ENCODE data around the gene WDTC1.
A peak's percentile ranks its signal among the peaks of the same experiment; 100 is the strongest.
"Not testable (repeated sequence)": the region's sequence is repeated elsewhere in the genome, so short reads cannot be mapped to it uniquely, and the experiment has no call there.

WDTC1 gene, protein sequence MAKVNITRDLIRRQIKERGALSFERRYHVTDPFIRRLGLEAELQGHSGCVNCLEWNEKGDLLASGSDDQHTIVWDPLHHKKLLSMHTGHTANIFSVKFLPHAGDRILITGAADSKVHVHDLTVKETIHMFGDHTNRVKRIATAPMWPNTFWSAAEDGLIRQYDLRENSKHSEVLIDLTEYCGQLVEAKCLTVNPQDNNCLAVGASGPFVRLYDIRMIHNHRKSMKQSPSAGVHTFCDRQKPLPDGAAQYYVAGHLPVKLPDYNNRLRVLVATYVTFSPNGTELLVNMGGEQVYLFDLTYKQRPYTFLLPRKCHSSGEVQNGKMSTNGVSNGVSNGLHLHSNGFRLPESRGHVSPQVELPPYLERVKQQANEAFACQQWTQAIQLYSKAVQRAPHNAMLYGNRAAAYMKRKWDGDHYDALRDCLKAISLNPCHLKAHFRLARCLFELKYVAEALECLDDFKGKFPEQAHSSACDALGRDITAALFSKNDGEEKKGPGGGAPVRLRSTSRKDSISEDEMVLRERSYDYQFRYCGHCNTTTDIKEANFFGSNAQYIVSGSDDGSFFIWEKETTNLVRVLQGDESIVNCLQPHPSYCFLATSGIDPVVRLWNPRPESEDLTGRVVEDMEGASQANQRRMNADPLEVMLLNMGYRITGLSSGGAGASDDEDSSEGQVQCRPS

DNA sequence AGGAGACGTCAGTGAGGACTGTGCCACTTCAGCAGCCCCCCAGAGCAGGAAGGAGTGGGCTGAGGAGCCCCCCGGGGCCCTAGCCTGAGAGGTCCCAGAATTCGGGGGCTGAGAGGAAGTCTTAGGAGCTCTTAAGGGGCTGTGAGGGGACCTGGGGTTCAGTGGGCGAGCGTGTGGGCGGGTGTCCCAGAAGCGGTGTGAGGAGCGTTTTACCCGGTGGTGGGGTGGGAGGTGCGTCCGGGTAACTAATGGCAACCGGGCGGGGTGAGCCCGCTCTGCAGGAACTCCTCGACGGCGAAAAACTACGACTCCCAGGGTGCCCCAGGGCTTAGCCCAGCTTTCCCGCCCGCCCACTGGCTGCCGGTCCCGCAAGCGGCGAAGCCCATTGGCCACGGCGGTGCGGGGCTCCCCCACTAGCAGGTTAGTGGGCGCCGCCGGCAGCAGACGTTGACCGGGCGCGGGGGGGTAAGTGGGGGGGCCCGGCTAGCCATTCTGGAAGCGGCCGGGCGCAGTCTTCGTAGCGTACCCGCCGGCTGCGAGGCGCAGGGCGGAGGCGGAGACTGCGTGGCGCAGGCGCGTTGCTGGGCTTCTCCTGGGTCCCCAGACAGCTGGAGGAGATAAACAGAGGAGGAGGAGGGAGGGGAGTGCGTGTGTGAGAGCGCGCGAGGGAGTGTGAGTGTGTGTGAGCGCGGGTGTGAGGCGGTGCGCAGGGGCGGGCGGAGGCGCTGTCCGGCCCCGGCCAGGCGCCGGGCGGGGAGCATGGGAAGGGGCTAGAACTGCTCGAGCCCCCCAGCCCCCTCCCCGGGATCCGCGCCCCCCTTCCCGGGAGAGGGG, at the start of gene WDTC1:
Gene WDTC1 (plus strand): TSS at position 584 of the 834 bp plus-strand sequence. CDS start 26,423 bp downstream, outside the sequence.
- H3K27ac Mint-ChIP-seq: peak within 1 kb of the TSS; percentile 95
- H3K36me3 Mint-ChIP-seq (ENCODE audit: low read depth): no peaks in the 10 kb centered on the region
- peaks cover 37% of the 10 kb centered on the region for H3K4me1 Mint-ChIP-seq (ENCODE audit: low read depth)
- no peaks in the 10 kb centered on the region for H3K9me3 Mint-ChIP-seq
- peak within 1 kb of the TSS; percentile 96 for H3K4me3 Mint-ChIP-seq
- no peaks in the 10 kb centered on the region for H3K27me3 Mint-ChIP-seq

DNA sequence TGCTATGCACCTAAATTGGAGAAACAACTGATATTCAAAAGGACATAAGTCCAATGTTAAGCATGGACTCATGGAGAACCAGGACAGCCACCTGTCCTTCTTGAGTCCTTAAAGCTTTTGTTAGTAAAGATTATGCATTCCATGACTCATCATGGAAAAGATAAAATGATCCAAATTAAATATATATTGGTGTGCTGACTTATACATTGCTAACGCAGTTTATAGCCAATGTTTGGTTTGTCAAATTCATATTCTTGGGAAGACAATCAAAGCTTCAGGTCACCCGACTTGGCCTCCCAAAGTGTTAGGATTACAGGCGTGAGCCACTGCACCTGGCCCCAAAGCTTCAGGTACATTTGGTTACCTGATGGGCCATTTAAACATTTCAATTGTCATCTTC, 49.8 kb upstream of the WDTC1 start:
- not testable (repeated sequence) for H3K36me3 Mint-ChIP-seq (ENCODE audit: low read depth); H3K4me3 Mint-ChIP-seq; H3K4me1 Mint-ChIP-seq (ENCODE audit: low read depth); H3K9me3 Mint-ChIP-seq; H3K27me3 Mint-ChIP-seq; H3K27ac Mint-ChIP-seq

DNA sequence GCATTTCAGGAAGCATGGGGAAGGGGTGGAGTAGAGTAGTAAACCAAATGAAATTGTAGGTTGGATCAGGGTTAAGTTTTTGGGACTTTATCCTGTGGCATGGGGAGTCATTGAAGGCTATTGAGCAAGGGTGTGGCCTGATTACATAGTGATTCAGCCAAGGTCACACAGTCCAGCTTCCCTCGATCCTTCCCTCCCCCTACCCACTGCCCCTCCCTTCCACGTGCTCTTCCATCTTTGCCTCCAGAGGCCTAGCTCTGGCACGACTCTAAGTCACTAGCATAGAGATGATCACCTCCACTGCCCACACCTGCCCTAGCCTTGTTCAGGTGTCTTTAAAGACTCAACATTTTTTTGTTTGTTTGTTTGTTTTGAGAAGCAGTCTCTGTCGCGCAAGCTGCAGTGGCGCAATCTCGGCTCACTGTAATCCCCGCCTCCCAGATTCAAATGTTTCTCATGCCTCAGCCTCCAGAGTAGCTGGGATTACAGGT, 42.3 kb upstream of the WDTC1 start:
- no peaks in the 10 kb centered on the region for H3K36me3 Mint-ChIP-seq (ENCODE audit: low read depth)
- H3K4me1 Mint-ChIP-seq (ENCODE audit: low read depth): no peaks in the 10 kb centered on the region
- no peak overlapping the region for H3K4me3 Mint-ChIP-seq
- H3K27ac Mint-ChIP-seq: no peak overlapping the region
- no peaks in the 10 kb centered on the region for H3K9me3 Mint-ChIP-seq
- no peaks in the 10 kb centered on the region for H3K27me3 Mint-ChIP-seq

DNA sequence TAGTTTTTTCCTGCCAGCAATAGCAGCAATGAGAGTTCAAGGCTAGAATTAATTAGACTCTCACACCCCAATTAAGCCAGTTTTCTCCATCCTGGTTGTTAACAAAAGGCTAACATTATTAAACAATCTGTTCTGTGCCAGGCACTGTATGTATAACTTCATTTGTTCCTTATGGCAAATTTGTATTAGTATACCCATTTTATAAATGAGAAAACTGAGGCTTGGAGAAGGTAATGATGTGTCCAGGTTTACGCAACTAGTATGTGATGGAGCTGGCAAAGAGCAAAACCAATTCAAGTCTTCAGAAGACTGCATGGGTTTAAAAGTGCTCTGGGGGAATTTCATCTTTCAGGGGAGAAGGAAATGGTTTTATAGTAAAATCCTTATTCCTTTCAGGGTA, 41.2 kb upstream of the WDTC1 start:
- Mint-ChIP-seq H3K4me1 (ENCODE audit: low read depth) (peaks cover 4% of the 10 kb centered on the region), H3K36me3 (ENCODE audit: low read depth) (no peaks in the 10 kb centered on the region), H3K27me3 (peaks cover 4% of the 10 kb centered on the region), H3K27ac (no peak overlapping the region), H3K9me3 (no peaks in the 10 kb centered on the region), H3K4me3 (no peak overlapping the region)

DNA sequence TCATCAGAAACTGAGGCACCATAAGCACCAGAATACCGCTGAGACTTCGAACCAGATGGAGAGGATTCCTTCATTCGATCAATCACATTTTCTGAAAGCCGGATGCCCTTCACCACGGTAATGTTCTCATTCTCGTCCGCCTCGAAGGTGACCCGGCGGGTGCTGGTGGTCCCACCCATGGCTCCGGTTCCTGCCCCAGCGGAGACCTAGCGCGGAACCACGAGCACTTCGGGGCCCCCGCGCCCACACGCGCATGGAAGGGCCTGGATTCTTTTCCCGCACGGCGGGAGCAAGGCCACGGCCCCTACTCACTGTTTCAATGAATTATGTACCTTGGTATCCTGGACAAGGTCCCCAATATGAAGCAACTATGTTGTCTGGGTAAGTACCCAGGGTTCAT, 33.1 kb upstream of the WDTC1 start:
- Mint-ChIP-seq H3K4me3 (no peak overlapping the region), H3K9me3 (no peaks in the 10 kb centered on the region), H3K36me3 (ENCODE audit: low read depth) (no peaks in the 10 kb centered on the region), H3K27ac (no peak overlapping the region), H3K4me1 (ENCODE audit: low read depth) (peaks cover 4% of the 10 kb centered on the region), H3K27me3 (peaks cover 4% of the 10 kb centered on the region)

DNA sequence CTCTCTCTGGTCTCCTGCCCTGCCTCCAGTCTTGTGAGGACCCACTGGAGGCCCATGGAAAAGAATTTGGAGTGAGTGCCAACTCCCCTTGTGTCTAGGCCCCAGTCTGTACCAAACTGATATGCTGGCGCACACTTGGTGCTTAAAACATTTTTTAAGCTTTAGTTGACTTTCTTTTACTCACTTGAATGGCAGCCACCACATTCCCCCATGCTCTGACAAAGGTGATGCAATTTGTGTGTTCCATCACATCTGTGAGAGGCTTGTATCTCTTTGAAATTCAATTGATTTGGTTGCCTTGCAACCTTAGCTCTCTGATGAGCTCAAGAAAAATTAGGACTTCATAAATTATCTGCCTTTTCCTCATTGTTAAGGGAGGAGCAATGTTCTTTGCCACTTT, 30.5 kb upstream of the WDTC1 start:
- Mint-ChIP-seq H3K27me3 (no peaks in the 10 kb centered on the region), H3K4me1 (ENCODE audit: low read depth) (no peaks in the 10 kb centered on the region), H3K36me3 (ENCODE audit: low read depth) (no peaks in the 10 kb centered on the region), H3K9me3 (no peaks in the 10 kb centered on the region), H3K27ac (no peak overlapping the region), H3K4me3 (no peak overlapping the region)

DNA sequence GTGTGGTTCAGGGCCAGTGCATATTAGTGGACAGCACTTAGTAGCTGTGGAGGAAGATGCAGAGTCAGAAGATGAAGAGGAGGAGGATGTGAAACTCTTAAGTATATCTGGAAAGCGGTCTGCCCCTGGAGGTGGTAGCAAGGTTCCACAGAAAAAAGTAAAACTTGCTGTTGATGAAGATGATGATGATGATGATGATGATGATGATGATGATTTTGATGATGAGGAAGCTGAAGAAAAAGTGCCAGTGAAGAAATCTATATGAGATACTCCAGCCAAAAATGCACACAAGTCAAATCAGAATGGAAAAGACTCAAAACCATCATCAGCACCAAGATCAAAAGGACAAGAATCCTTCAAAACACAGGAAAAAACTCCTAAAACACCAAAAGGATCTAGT, 27.2 kb upstream of the WDTC1 start:
- not testable (repeated sequence) for H3K27ac Mint-ChIP-seq; H3K9me3 Mint-ChIP-seq; H3K36me3 Mint-ChIP-seq (ENCODE audit: low read depth); H3K4me3 Mint-ChIP-seq; H3K27me3 Mint-ChIP-seq; H3K4me1 Mint-ChIP-seq (ENCODE audit: low read depth)

DNA sequence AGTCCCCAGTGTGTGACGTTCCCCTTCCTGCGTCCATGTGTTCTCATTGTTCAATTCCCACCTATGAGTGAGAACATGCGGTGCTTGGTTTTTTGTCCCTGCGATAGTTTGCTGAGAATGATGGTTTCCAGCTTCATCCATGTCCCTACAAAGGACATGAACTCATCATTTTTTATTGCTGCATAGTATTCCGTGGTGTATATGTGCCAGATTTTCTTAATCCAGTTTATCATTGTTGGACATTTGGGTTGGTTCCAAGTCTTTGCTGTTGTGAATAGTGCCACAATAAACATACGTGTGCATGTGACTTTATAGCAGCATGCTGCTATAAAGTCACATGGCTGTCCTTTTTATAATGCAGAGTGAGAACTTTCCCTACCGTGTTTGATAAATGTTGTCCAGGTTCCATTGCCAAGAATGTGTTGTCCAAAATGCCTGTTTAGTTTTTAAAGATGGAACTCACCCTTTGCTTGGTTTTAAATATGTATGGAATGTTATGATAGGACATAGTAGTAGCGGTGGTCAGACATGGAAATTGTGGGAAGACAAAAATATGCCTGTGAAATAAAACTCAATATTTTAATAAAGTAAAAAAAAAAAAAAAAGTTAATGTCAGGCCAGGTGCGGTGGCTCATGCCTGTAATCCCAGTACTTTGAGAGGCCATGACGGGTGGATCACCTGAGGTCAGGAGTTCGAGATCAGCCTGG, 26.1 kb upstream of the WDTC1 start:
- H3K27me3 Mint-ChIP-seq; H3K9me3 Mint-ChIP-seq; H3K36me3 Mint-ChIP-seq (ENCODE audit: low read depth); H3K27ac Mint-ChIP-seq; H3K4me1 Mint-ChIP-seq (ENCODE audit: low read depth); H3K4me3 Mint-ChIP-seq: not testable (repeated sequence)

DNA sequence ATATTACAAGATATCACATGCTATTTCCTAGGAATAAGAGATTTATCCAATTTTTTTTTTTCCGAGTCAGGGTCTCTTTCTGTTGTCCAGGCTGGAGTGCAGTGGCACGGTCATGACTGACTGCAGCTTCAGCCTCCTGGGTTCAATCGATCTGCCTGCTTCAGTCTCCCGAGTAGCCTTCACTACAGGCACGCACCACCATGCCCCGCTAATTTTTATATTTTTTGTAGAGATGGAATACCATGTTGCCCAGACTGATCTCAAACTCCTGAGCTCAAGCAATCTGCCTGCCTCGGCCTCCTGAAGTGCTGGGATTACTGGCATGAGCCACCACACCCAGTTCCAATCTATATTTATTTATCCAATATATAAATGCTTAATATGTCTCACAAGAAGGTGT, 18.0 kb upstream of the WDTC1 start:
- Mint-ChIP-seq H3K4me1 (ENCODE audit: low read depth) (no peaks in the 10 kb centered on the region), H3K27me3 (peaks cover 3% of the 10 kb centered on the region), H3K9me3 (no peaks in the 10 kb centered on the region), H3K4me3 (no peak overlapping the region), H3K27ac (no peak overlapping the region), H3K36me3 (ENCODE audit: low read depth) (no peaks in the 10 kb centered on the region)

DNA sequence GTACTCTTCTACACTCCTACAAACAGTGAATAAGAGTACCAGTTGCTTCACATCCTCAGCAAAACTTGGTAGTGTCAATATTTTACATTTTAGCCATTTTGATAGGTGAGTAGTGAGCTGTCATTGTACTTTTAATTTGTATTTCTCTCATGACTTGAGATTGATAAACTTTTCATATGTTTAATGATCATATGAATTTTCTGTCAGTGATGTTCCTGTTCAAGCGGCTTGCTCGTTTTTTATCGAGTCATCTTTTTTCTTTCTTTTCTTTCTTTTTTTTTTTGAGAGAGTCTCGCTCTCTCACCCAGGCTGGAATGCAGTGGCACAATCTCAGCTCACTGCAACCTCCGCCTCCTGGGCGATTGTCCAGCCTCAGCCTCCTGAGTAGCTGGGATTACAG, 17.0 kb upstream of the WDTC1 start:
- H3K27ac Mint-ChIP-seq: no peak overlapping the region
- no peaks in the 10 kb centered on the region for H3K9me3 Mint-ChIP-seq
- H3K4me1 Mint-ChIP-seq (ENCODE audit: low read depth): no peaks in the 10 kb centered on the region
- H3K36me3 Mint-ChIP-seq (ENCODE audit: low read depth): no peaks in the 10 kb centered on the region
- H3K4me3 Mint-ChIP-seq: no peak overlapping the region
- H3K27me3 Mint-ChIP-seq: peaks cover 3% of the 10 kb centered on the region

DNA sequence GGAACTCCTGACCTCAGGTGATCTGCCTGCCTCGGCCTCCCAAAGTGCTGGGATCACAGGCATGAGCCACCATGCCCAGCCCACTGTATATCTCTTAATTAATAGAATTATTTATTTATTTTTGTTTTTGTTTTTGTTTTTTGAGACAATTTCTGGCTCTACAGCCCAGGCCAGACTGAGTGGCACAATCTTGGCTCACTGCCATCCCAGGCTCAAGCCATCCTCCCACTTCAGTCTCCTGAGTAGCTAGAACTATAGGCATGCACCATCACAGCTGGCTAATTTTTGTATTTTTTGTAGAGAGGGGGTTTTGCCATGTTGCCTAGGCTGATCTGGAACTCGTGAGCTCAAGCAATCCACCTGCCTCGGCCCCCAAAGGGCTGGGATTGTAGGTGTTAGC, 15.7 kb upstream of the WDTC1 start:
- Mint-ChIP-seq H3K4me3 (no peak overlapping the region), H3K9me3 (no peaks in the 10 kb centered on the region), H3K27ac (no peak overlapping the region), H3K27me3 (peaks cover 3% of the 10 kb centered on the region), H3K36me3 (ENCODE audit: low read depth) (no peaks in the 10 kb centered on the region), H3K4me1 (ENCODE audit: low read depth) (no peaks in the 10 kb centered on the region)

DNA sequence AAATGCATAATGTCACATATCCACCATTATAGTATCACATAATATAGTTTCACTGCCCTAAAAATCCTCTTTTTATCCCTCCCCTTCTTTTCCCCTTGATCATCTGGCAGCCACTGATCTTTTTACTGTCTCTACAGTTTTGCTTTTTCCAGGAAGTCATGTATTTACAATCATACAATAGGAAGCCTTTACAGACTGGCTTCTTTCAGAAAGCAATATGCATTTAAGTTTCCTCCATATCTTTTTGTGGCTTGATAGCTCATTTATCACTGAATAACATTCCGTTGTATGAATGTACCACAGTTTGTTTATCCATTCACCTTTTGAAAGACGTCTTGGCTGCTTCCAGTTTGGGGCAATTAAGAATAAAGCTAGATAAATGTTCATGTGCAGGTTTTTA, 14.3 kb upstream of the WDTC1 start:
- peaks cover 3% of the 10 kb centered on the region for H3K27me3 Mint-ChIP-seq
- no peaks in the 10 kb centered on the region for H3K9me3 Mint-ChIP-seq
- H3K36me3 Mint-ChIP-seq (ENCODE audit: low read depth): no peaks in the 10 kb centered on the region

DNA sequence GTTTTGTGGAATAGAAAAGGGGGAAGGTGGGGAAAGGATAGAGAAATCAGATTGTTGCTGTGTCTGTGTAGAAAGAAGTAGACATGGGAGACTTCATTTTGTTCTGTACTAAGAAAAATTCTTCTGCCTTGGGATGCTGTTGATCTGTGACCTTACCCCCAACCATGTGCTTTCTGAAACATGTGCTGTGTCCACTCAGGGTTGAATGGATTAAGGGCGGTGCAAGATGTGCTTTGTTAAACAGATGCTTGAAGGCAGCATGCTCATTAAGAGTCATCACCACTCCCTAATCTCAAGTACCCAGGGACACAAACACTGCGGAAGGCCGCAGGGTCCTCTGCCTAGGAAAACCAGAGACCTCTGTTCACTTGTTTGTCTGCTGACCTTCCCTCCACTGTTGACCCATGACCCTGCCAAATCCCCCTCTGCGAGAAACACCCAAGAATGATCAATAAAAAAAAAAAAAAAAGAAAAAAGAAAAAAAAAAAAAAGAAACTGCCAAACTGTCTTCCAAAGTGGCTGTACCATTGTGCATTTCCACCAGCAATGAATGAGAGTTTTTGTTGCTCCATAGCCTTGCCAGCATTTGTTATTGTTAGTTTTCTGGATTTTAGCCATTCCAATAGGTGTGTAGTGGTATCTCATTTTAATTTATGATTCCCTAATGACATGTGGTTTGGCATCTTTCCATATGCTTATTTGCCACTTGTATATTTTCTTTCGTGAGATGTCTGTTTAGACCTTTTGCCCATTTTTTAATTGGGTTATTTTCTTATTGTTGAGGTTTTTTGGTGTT, 13.5 kb upstream of the WDTC1 start:
- H3K36me3 Mint-ChIP-seq (ENCODE audit: low read depth); H3K4me1 Mint-ChIP-seq (ENCODE audit: low read depth); H3K27ac Mint-ChIP-seq; H3K9me3 Mint-ChIP-seq; H3K4me3 Mint-ChIP-seq; H3K27me3 Mint-ChIP-seq: not testable (repeated sequence)

More for the DNA sequence above, 14.3 kb upstream of the WDTC1 start:
- H3K4me3 Mint-ChIP-seq: no peak overlapping the region
- no peaks in the 10 kb centered on the region for H3K4me1 Mint-ChIP-seq (ENCODE audit: low read depth)
- H3K27ac Mint-ChIP-seq: no peak overlapping the region

DNA sequence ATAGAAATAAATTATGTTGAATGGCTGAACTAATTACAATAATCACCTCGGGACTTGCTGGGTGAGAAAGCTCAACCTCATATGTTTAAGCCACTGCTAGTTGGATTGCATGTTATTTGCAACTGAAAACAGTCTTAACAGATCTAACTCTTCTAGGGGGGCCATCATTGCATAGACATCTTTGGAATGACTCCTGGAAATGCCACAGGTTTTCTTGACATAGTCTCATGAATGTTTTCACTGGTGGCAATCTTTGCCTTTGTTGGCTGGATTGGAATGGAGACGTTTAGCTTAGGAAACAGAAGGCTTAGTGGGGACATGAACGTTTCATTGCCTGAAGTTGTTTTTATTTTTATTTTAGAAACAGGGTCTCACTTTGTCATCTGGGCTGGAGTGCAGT, 8.8 kb upstream of the WDTC1 start:
- no peaks in the 10 kb centered on the region for H3K36me3 Mint-ChIP-seq (ENCODE audit: low read depth)
- no peaks in the 10 kb centered on the region for H3K9me3 Mint-ChIP-seq
- no peak overlapping the region for H3K27ac Mint-ChIP-seq
- H3K27me3 Mint-ChIP-seq: no peaks in the 10 kb centered on the region
- H3K4me1 Mint-ChIP-seq (ENCODE audit: low read depth): no peaks in the 10 kb centered on the region
- no peak overlapping the region for H3K4me3 Mint-ChIP-seq
